ACHN (cell line): ENCODE results near the gene NUP205.

ENCODE experiments used
- DNase-seq: peaks from one replicate; pipeline ENCODE4 v3.0.0-alpha.2; 2015
- in situ Hi-C: cut with HindIII; loops from 2 replicates; pipeline ENCODE4 v1.10.0; 2017; ENCODE audit warnings: low sequenced_read_pairs, low pct_ligation_motif_present, low pct_unique_long_range_greater_than_20kb

NUP205 gene

GRCh38 chr7:135537453-135537852 is 20.3 kb upstream of the NUP205 start:
- in situ Hi-C loops, result no loop called here
- DNase-seq, result no peak

DNA sequence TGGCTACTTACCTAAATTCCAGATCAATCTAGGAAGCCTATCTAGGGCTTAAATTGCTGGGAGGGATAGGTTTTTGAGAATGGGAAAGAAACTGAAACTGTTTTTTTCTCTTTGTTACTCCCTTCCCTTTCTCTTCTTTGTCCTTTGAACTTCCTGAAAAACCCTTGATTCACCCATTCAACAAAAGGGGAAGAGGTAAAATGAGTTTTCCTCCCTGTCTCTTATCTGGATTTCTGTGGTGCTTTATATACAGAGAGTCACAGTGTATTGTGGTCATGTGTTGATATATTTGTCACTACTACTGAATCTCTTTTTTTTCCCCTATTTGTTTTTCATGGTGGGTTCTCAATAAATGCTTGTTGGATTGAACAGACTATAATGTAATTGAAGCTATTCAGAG is 19.8 kb upstream of the NUP205 start:
- in situ Hi-C loops, result no loop called here
- no peak for DNase-seq

DNA sequence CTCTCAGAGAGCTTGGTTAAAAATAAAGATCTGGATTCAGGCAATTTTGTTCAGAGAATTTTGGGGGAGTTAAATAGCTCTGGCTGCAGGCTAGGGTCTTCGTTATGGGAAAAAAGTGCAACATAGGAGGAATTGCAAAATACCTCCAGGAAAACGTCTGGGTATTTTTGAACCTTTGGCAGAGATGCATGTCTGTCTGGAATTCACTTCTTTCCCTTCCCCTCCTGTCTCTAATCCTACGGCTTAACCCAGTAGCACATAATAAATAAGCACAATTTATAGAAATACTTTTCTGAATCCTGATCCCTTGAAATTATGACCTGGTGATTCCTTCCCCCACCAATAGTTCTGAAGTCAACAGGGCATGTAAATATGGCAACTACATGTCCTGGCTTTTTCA is 19.3 kb upstream of the NUP205 start:
- in situ Hi-C loops, result no loop called here
- no peak for DNase-seq

DNA sequence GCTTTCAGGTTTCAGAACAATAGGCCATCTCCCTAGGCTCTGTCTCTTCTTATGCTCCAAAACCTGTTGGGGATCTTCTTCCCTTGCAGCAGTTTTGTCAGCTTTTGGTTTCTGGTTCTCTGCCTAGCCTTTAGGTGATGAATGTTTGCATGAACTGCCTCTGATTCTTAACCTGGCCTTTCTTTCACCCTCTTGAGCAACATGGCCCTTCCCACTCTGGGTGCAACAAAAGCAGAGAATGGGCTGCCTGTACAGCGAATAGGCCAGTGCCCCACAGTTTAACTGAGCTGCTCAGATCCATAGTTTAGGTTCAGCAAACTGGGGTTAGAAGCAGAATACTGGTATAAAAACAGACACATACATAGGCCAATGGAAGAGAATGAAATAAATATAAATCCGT is 18.1 kb upstream of the NUP205 start:
- in situ Hi-C loops, result no loop called here
- DNase-seq, result no peak

- in situ Hi-C loops, result no loop called here
- no peak for DNase-seq
Measured at GRCh38 chr7:135541029-135541428, 16.7 kb upstream of the NUP205 start.

DNA sequence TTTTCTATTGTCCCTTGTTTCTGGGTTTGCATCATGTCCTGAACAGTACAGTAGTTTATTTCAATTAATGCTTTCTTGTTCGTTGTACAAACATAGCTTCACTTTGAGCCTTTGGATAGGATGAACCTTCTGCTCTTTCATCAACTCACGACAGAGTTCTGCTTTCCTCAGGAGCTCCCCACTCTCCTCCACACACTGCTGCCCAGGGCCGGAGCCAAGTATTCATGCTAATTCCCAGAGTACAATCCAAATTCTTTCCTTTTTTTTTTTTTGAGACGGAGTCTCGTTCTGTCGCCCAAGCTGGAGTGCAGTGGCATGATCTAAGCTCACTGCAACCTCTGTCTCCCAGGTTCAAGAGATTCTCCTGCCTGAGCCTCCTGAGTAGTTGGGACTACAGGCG is 7.5 kb upstream of the NUP205 start:
- in situ Hi-C loops, result no loop called here
- DNase-seq, result no peak

GRCh38 chr7:135552148-135552547 is 5.6 kb upstream of the NUP205 start:
- DNase-seq, result no peak
- in situ Hi-C loops, result no loop called here

DNA sequence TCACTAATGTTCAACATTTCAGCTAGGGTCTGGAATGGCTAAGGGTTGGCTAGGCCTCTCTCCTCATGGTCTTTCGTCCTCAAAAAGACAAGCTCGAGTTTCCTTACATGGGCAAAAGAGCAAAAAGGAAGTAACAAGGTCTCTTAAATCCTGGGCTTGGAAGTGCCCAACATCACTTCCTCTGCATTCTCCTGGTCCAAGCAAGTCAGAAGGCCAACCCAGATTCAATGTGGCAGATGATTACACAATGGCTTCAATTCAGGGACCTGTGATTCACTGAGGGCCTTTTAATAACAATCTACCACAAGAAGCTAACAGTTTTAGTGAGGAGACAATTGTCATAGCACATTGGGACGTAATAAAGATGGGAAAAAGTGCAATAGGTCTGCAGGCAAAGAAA is 4.4 kb upstream of the NUP205 start:
- in situ Hi-C loops, result no loop called here
- no peak for DNase-seq

DNA sequence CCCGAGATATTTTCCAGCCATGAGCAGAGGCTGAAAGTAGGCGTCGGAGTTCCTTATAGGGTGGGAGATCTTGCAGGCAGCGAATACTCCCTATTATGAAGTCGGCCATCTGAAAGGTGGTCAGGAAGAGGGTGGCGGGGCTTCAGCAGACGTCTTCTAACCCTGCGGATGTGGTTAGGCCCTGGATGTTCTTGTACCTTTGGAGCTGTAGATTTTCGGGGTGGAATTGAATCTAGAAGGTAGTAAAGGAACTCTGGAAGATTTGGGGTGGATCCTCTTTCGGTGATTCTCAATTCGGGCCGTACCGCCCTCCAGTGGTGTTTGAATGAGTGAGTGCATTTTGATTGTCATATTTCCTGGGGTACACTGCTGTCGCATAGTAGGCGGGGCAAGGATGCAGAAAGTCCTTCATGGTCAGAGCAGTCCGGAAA is 635 bp downstream of the NUP205 start:
- DNase-seq, result peak; percentile 74
- in situ Hi-C loops, result no loop called here

DNA sequence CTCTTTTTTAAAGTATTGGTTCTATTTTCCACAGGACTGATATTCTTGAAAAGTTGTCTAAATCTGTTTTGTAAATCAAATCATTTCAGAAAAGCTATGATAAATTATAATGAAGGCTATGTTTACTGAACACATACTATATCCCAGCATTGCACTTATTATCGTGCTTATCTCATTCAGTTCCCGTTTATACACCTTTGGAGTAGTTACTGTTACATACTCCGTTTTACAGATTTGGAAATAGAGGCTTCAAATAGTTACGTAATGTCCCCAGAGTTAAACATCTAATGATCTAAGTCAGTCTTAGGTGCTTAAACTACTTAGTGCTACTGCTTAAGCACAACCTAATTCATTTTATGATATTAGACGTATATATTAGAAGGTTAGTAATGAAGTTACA is 1.2 kb downstream of the NUP205 start:
- no peak for DNase-seq
- in situ Hi-C loops, result no loop called here

GRCh38 chr7:135560631-135561030 is 2.9 kb downstream of the NUP205 start:
- in situ Hi-C loops, result no loop called here
- DNase-seq, result no peak

DNA sequence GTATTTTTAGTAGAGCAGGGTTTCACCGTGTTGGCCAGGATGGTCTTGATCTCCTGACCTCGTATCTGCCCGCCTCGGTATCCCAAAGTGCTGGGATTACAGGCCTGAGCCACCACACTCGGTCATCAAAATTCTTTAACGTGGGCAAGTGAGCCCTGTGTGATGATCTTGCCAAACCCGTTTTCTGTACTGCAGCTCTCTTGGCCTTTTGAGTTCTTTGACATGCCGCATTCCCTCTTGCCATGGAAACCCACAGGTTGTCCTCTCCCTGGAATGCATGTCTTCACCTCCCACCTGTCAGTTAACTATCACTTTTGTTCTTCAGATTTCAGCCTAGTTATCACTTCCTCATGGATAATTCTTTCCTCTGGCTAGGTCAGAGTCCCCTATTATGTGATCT is 5.0 kb downstream of the NUP205 start:
- no peak for DNase-seq
- in situ Hi-C loops, result no loop called here

GRCh38 chr7:135571834-135572233 is 14.1 kb downstream of the NUP205 start:
- in situ Hi-C loops, result no loop called here

DNA sequence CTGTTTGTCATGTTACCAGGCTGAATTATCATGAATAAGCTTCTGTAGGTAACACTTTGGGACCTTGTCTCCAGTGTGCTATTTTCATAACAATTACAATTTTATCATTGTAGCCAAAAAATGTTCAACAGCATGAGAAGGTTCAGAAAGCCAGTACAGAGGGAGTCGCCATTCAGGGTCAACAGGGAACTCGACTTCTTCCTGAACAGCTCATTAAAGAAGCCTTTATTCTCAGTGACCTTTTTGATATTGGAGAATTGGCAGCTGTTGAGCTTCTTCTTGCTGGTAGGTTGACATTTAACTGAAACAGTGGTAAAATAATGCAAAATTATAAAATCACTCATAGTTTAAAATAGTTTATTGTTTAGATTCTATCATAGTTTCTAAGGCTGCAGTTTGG is 15.8 kb downstream of the NUP205 start:
- no peak for DNase-seq
- in situ Hi-C loops, result no loop called here

More at GRCh38 chr7:135571834-135572233, 14.1 kb downstream of the NUP205 start:
- DNase-seq, result no peak

DNA sequence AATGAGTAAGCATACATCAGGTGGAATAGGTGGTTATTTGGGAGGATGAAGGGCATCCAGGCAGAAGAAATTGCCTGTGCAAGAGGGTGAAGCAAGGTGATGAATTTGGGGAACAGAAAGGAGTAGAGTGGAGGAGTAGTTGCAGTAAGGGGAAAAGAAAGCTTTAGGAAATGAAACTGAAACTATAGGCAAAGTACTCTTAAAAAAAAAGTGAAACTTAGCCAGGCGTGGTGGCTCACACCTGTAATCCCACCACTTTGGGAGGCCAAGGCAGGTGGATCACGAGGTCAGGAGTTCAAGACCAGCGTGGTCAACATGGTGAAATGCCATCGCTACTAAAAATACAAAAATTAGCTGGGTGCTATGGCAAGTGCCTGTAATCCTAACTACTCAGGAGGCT is 17.6 kb downstream of the NUP205 start:
- DNase-seq, result no peak
- in situ Hi-C loops, result no loop called here

DNA sequence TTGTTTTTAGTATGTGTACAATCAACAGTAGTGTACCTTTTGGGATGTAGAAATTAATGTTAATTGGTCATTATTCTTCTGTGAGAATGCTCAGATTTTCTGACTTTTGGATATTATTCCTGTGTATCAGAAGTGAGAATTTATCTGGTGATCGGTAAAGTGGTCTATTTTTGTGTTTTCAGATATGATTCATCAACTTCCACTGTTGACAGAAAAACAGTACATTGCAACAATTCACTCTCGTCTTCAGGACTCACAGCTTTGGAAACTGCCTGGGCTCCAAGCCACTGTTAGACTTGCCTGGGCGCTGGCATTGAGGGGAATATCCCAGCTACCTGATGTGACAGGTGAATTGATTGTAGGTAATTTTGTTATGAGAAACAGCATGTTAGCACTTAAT is 20.9 kb downstream of the NUP205 start:
- in situ Hi-C loops, result no loop called here
- no peak for DNase-seq

- no peak for DNase-seq
- in situ Hi-C loops, result no loop called here
Measured at GRCh38 chr7:135584362-135585353, 26.9 kb downstream of the NUP205 start.

DNA sequence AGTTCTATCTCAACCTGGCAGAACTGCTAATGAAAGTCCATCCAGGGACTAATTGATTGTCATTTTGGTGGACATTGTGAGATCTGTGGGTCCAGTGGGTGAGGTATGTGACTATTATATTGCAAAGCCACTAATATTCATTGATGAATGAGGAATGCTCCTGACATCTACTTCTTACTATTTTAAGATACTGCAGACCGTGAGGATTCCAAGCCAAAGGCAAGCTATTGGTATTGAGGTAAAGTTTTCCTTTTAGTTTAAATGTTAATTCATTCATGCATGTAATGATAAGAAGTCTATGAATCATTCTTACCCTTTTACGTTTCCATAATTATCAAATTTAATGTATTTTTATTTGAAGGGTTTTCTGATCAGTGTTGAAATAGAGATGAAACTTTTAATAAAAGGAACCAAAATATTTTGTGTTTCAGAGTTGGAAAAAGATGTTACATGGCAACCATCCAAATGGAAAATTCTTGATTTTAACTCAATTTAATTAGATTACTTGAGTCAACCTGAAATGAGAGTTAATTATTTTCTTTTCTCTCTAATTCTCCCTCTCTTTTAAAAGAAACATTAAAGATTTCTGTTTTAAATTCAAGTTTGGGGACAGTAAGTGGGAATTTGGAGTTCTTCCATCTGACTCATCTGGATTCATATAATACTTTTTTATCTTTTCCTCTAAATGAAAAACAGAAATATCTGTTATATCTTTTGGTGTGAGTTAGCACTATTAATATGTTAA is 39.6 kb downstream of the NUP205 start:
- no peak for DNase-seq
- in situ Hi-C loops, result no loop called here

GRCh38 chr7:135597926-135598305 is 40.2 kb downstream of the NUP205 start:
- DNase-seq, result no peak
- in situ Hi-C loops, result no loop called here

DNA sequence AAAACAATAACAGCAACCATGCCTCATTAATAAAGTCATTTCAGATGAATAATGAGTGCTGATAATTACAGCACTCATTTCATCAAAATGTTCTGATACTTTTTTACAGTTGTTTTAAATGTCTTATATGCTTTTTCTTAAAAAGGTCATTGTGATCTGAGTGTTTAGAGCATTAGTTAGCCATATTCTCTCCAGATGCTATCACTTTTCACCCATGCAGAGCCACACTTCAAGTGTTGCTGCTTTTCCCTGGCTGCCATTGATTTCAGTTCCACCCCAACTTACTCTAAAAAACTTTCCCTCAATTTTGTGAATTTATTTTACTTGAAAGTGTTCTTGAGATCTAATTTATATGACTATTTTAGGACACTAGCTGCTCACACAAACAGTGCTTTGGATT is 41.8 kb downstream of the NUP205 start:
- DNase-seq, result no peak
- in situ Hi-C loops, result no loop called here
